Stromal cell of bone marrow (primary cell): ENCODE results near the gene ZNF737.
"Not testable (repeated sequence)": the region's sequence is repeated elsewhere in the genome, so short reads cannot be mapped to it uniquely, and the experiment has no call there.

Experiments
- DNase-seq: peaks from one replicate; pipeline ENCODE4 v3.0.0-alpha.2; 2012; ENCODE audit warnings: low read depth

The ZNF737 gene

DNA sequence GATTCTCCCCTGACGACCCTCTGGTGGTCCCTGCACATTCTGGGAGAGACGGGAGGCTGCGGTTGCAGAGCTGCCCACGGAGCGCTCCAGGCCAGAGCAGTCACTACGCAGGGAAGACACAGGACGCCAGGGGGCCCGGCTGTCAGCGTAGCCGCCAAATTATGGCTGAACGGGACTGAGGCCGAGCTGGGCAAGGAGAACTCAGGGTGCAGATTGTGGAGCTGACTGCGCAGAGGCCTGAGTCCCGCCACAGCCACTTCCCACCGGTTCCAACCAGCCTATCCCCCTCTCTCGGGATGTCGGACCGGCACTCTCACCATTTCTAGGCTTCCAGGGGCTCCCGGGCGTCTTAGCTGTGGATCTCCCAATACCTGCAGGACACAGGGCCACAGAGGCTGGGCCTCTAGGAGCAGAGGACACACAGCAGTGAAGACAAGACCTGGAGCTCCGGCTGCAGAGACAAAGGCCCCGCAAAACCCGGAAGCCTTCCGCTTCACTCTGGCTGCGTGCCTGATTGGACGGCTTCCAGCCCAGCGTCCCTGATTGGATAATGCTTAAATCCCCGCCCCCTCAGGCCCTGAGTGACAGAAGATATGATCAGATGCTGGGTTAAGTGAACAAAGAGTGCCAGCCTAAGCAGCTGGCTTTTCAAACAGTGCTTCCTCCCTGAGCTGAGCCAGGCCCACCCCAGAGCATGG, at the start of gene ZNF737:
TSS of gene ZNF737 (minus strand) at position 461 of the 698 bp plus-strand sequence. CDS start at position 320, 141 bp downstream.
- DNase-seq: peak; percentile 93

DNA sequence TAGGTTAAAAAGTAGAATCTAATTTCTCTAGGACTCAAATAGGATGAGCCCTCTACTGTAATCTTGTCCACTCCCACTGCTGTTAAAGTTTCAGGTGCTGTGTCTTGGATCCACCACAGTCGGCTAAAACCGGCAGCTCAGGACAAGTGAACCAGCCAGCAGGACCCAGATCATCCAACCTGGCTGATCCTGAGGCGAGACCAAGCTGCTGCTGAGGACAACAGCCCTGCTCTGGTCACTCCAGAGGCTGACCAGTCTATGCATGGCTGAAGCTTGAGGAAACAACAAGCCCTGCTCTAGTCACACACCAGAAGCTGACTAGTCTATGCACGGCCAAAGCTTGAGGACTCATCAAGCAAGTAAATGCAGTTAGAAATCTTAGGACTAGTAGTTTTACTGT, 49.4 kb upstream of the ZNF737 start:
- not testable (repeated sequence) for DNase-seq

DNA sequence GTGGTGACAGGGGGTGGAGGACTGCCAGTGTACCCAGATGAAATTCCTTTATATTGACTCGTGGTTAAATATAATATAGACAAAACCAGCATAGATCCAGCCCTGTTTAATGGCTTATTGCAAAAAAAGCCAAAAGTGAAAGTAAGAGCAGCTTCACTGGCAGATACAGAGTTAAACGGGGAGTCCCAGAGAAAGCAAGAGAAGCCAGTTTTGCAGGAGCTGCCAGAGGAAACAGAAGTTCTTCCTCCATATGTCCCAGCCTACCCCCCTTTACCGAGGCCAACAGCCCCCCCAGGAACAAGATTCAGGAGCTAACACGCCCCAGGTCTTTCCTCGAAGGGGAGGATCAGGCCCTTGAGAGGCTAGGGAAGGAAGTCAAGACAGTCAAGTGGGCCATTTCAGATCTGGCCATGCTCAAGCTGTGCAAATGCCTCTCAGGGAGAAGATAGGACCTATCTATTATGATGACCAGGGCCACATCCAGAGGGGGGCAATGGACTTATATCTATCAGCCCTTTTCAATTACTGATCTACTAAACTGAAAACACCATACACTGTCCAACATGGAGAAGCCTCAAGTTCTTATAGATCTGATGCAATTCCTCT, 47.2 kb upstream of the ZNF737 start:
- DNase-seq: no peak

DNA sequence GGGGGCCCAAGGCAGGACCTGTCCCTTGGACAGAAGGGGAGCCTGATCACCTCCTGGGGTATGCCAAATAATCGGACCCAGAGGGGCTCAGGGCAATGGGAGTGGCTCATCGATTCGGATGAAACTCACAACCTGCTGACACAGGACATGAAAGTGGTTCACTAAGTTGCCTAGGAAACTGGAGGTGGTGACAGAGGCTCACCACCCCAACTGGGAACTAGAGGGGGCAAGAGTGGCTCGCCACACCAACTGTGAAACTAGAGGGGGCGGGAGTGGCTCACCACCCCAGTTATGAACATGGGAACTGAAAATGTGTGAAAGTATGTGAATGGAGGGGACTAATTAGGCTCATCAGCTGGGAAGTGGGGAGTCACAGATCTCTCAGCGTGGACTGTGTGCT, 46.3 kb upstream of the ZNF737 start:
- DNase-seq: no peak

GRCh38 chr19:20607943-20608342, 42.4 kb upstream of the ZNF737 start:
- no peak for DNase-seq

- no peak for DNase-seq
Observed at GRCh38 chr19:20558571-20558970, 7.0 kb downstream of the ZNF737 start.

- DNase-seq: no peak
Observed at GRCh38 chr19:20558011-20558410, 7.6 kb downstream of the ZNF737 start.

- DNase-seq: not testable (repeated sequence)
Observed at GRCh38 chr19:20544667-20545333, 20.8 kb downstream of the ZNF737 start.

DNA sequence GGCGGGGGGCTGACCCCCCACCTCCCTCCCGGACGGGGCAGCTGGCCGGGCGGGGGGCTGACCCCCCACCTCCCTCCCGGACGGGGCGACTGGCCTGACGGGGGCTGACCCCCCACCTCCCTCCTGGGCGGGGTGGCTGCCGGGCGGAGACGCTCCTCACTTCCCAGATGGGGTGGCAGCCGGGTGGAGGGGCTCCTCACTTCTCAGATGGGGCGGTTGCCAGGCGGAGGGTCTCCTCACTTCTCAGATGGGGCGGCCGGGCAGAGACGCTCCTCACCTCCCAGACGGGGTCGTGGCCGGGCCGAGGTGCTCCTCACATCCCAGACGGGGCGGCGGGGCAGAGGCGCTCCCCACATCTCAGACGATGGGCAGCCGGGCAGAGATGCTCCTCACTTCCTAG, 35.3 kb downstream of the ZNF737 start:
- not testable (repeated sequence) for DNase-seq

GRCh38 chr19:20513189-20513904, 52.2 kb downstream of the ZNF737 start:
- DNase-seq: no peak

DNA sequence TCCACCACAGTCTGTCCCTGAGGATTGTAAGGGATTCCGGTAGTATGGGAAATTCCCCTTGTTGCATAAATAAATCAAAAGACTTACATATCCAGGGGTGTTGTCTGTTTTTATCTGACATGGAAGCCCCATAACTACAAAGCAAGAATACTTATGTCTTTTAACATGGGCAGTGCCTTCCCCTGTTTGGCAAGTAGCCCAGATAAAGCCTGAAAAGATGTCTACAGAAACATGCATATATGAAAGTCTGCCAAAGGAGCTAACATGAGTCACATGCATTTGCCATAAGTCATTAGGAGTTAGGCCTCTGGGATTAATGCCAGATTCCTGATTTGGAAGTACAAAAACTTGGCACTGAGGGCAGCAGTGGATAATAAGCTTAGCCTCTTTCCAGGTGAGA, 62.1 kb downstream of the ZNF737 start:
- no peak for DNase-seq
